Hepatocyte (in vitro differentiated cells): ENCODE data around the gene COL2A1.

ENCODE experiments used
- CTCF ChIP-seq: fragments of 200-600 bp; sonication (generic); IDR thresholded peaks from 2 replicates; pipeline ENCODE4 v1.5.1; 2016; ENCODE audit warnings: antibody characterized with exemption, mild to moderate bottlenecking; ENCODE audit not compliant: poor library complexity
- EZH2 ChIP-seq: fragments of 200-600 bp; sonication (generic); IDR thresholded peaks from 2 replicates; pipeline ENCODE4 v1.6.1; 2016; ENCODE audit warnings: antibody characterized with exemption, mild to moderate bottlenecking, borderline replicate concordance

GRCh38 chr12:48019639-48020265 lies 15.5 kb upstream of the COL2A1 start:
- TF ChIP-seq CTCF, result no peak
- TF ChIP-seq EZH2, result no peak
